22Rv1 (cell line): Measurements from ENCODE around the gene SSU72.

Experiments used
- CTCF ChIP-seq: fragments of 450-650 bp; IDR thresholded peaks from 2 replicates; pipeline ENCODE4 v1.5.1; 2017; ENCODE audit warnings: mild to moderate bottlenecking
- ZFX ChIP-seq: fragments of 450-650 bp; IDR thresholded peaks from 2 replicates; pipeline ENCODE4 v1.6.1; 2017; ENCODE audit warnings: antibody characterized with exemption, borderline replicate concordance

GRCh38 chr1:1617925-1618324 lies 43.3 kb upstream of the SSU72 start:
- no peak for TF ChIP-seq CTCF
- no peak for TF ChIP-seq ZFX
